Activated CD4-positive, alpha-beta T cell treated with anti-CD3 and anti-CD28 coated beads, Interleukin-2, amount 10 ng/mL, durations not matched to agents 24 days and 14 days (primary cell): ENCODE data around the gene SLC32A1. TPM values are rescaled to one million over a fixed set of nuclear protein-coding genes. Genes with fewer than 3 reads are reported as not detected.

Experiments
- DNase-seq: peaks from one replicate; pipeline ENCODE4 v3.0.0; 2022
- H3K27ac Mint-ChIP-seq: one replicate; pipeline ENCODE4 v1.8.0; 2022; ENCODE audit warnings: mild to moderate bottlenecking, mixed read lengths
- H3K27me3 Mint-ChIP-seq: one replicate; pipeline ENCODE4 v1.8.0; 2022; ENCODE audit warnings: mixed read lengths
- H3K36me3 Mint-ChIP-seq: one replicate; pipeline ENCODE4 v1.8.0; 2022; ENCODE audit warnings: low read depth, mild to moderate bottlenecking, mixed read lengths
- H3K4me1 Mint-ChIP-seq: one replicate; pipeline ENCODE4 v1.8.0; 2021; ENCODE audit warnings: mixed read lengths
- H3K4me3 Mint-ChIP-seq: one replicate; pipeline ENCODE4 v1.8.0; 2022; ENCODE audit warnings: mild to moderate bottlenecking, moderate library complexity, mixed read lengths
- H3K9me3 Mint-ChIP-seq: one replicate; pipeline ENCODE4 v1.8.0; 2021; ENCODE audit warnings: mixed read lengths
- intact Hi-C: fragments of 100-400 bp; cut with micrococcal nuclease; formaldehyde crosslinking; loops from one replicate; pipeline ENCODE4 v1.15.1; 2023
- total RNA-seq: library from RNA; stranded (reverse); gene quantifications from 2 replicates; pipeline ENCODE4 v1.2.3, GENCODE V29; 2022

The SLC32A1 gene
- total RNA-seq, 1 donor from 2014 or later, result not detected

- peaks cover 38% of the 10 kb centered on the region for H3K36me3 Mint-ChIP-seq
- no peak overlapping the region for H3K4me3 Mint-ChIP-seq
- no peaks in the 10 kb centered on the region for H3K9me3 Mint-ChIP-seq
- peaks cover 3% of the 10 kb centered on the region for H3K27me3 Mint-ChIP-seq
- peaks cover 26% of the 10 kb centered on the region for H3K4me1 Mint-ChIP-seq
- no peak overlapping the region for H3K27ac Mint-ChIP-seq
- peak; percentile 79 for DNase-seq
- intact Hi-C loops, result loop anchor here (1.0 kb wide), 1 partner anchor 105 kb away; no protein-coding TSS in a partner anchor
These were observed 27.2 kb downstream of the SLC32A1 start for GRCh38 chr20:38751360-38751976.

GRCh38 chr20:38752029-38752428, 27.7 kb downstream of the SLC32A1 start:
- intact Hi-C loops, result no loop called here
- Mint-ChIP-seq H3K4me3 (no peak overlapping the region), H3K36me3 (peaks cover 39% of the 10 kb centered on the region), H3K9me3 (no peaks in the 10 kb centered on the region), H3K27ac (no peak overlapping the region), H3K4me1 (peaks cover 26% of the 10 kb centered on the region), H3K27me3 (peaks cover 3% of the 10 kb centered on the region)
- no peak for DNase-seq

GRCh38 chr20:38754924-38755323, 30.6 kb downstream of the SLC32A1 start:
- Mint-ChIP-seq H3K9me3 (no peaks in the 10 kb centered on the region), H3K36me3 (peaks cover 52% of the 10 kb centered on the region), H3K4me1 (peaks cover 13% of the 10 kb centered on the region), H3K27me3 (no peaks in the 10 kb centered on the region), H3K4me3 (no peak overlapping the region), H3K27ac (no peak overlapping the region)
- intact Hi-C loops, result no loop called here
- DNase-seq, result no peak

GRCh38 chr20:38755324-38755910, 31.1 kb downstream of the SLC32A1 start:
- H3K36me3 Mint-ChIP-seq, result peaks cover 53% of the 10 kb centered on the region
- DNase-seq, result no peak
- H3K9me3 Mint-ChIP-seq, result no peaks in the 10 kb centered on the region
- intact Hi-C loops, result no loop called here
- peaks cover 9% of the 10 kb centered on the region for H3K4me1 Mint-ChIP-seq
- H3K27me3 Mint-ChIP-seq, result no peaks in the 10 kb centered on the region
- no peak overlapping the region for H3K27ac Mint-ChIP-seq
- no peak overlapping the region for H3K4me3 Mint-ChIP-seq

GRCh38 chr20:38757145-38757775, 33.0 kb downstream of the SLC32A1 start:
- no peak overlapping the region for H3K27ac Mint-ChIP-seq
- H3K4me1 Mint-ChIP-seq, result peaks cover 7% of the 10 kb centered on the region
- H3K36me3 Mint-ChIP-seq, result peaks cover 63% of the 10 kb centered on the region
- intact Hi-C loops, result no loop called here
- no peak for DNase-seq
- H3K27me3 Mint-ChIP-seq, result no peaks in the 10 kb centered on the region
- no peaks in the 10 kb centered on the region for H3K9me3 Mint-ChIP-seq
- H3K4me3 Mint-ChIP-seq, result no peak overlapping the region

GRCh38 chr20:38759106-38759505, 34.8 kb downstream of the SLC32A1 start:
- H3K36me3 Mint-ChIP-seq, result peaks cover 68% of the 10 kb centered on the region
- no peak overlapping the region for H3K27ac Mint-ChIP-seq
- peaks cover 18% of the 10 kb centered on the region for H3K4me1 Mint-ChIP-seq

GRCh38 chr20:38760978-38761377, 36.7 kb downstream of the SLC32A1 start:
- no peak for DNase-seq
- H3K36me3 Mint-ChIP-seq, result peaks cover 66% of the 10 kb centered on the region
- no peaks in the 10 kb centered on the region for H3K27me3 Mint-ChIP-seq
- H3K4me3 Mint-ChIP-seq, result no peak overlapping the region
- intact Hi-C loops, result no loop called here
- H3K27ac Mint-ChIP-seq, result no peak overlapping the region
- H3K9me3 Mint-ChIP-seq, result no peaks in the 10 kb centered on the region
- peaks cover 24% of the 10 kb centered on the region for H3K4me1 Mint-ChIP-seq

More at GRCh38 chr20:38759106-38759505, 34.8 kb downstream of the SLC32A1 start:
- intact Hi-C loops, result no loop called here
- no peak for DNase-seq
- H3K4me3 Mint-ChIP-seq, result no peak overlapping the region
- no peaks in the 10 kb centered on the region for H3K9me3 Mint-ChIP-seq
- H3K27me3 Mint-ChIP-seq, result no peaks in the 10 kb centered on the region

- Mint-ChIP-seq H3K36me3 (peaks cover 69% of the 10 kb centered on the region), H3K9me3 (no peaks in the 10 kb centered on the region), H3K27me3 (no peaks in the 10 kb centered on the region), H3K4me3 (no peak overlapping the region), H3K4me1 (peaks cover 24% of the 10 kb centered on the region), H3K27ac (no peak overlapping the region)
- DNase-seq, result no peak
- intact Hi-C loops, result no loop called here
These were observed 37.9 kb downstream of the SLC32A1 start for GRCh38 chr20:38762174-38762573.

GRCh38 chr20:38763616-38764015, 39.3 kb downstream of the SLC32A1 start:
- Mint-ChIP-seq H3K4me3 (no peak overlapping the region), H3K9me3 (no peaks in the 10 kb centered on the region), H3K27ac (peak overlapping the region; percentile 39), H3K36me3 (peaks cover 71% of the 10 kb centered on the region), H3K27me3 (no peaks in the 10 kb centered on the region), H3K4me1 (peaks cover 24% of the 10 kb centered on the region)
- DNase-seq, result no peak
- intact Hi-C loops, result loop anchor here (1.0 kb wide), 1 partner anchor 131 kb away; no protein-coding TSS in a partner anchor

GRCh38 chr20:38764567-38765318, 40.5 kb downstream of the SLC32A1 start:
- H3K27me3 Mint-ChIP-seq, result no peaks in the 10 kb centered on the region
- H3K27ac Mint-ChIP-seq, result no peak overlapping the region
- intact Hi-C loops, result no loop called here

GRCh38 chr20:38766071-38766470, 41.8 kb downstream of the SLC32A1 start:
- no peaks in the 10 kb centered on the region for H3K27me3 Mint-ChIP-seq
- H3K27ac Mint-ChIP-seq, result no peak overlapping the region
- H3K9me3 Mint-ChIP-seq, result no peaks in the 10 kb centered on the region
- H3K4me3 Mint-ChIP-seq, result no peak overlapping the region
- peaks cover 64% of the 10 kb centered on the region for H3K36me3 Mint-ChIP-seq
- H3K4me1 Mint-ChIP-seq, result peaks cover 24% of the 10 kb centered on the region
- intact Hi-C loops, result no loop called here
- DNase-seq, result no peak

More at GRCh38 chr20:38764567-38765318, 40.5 kb downstream of the SLC32A1 start:
- Mint-ChIP-seq H3K4me1 (peaks cover 24% of the 10 kb centered on the region), H3K4me3 (no peak overlapping the region), H3K9me3 (no peaks in the 10 kb centered on the region), H3K36me3 (peaks cover 73% of the 10 kb centered on the region)
- DNase-seq, result peak; percentile 73

- Mint-ChIP-seq H3K27ac (no peak overlapping the region), H3K9me3 (peaks cover 7% of the 10 kb centered on the region), H3K4me3 (no peak overlapping the region), H3K4me1 (peaks cover 5% of the 10 kb centered on the region), H3K36me3 (peaks cover 65% of the 10 kb centered on the region), H3K27me3 (no peaks in the 10 kb centered on the region)
- intact Hi-C loops, result no loop called here
- DNase-seq, result no peak
These were observed 45.4 kb downstream of the SLC32A1 start for GRCh38 chr20:38769376-38770295.

- H3K27ac Mint-ChIP-seq, result no peak overlapping the region
- DNase-seq, result no peak
- H3K9me3 Mint-ChIP-seq, result peaks cover 7% of the 10 kb centered on the region
- no peak overlapping the region for H3K4me3 Mint-ChIP-seq
- H3K36me3 Mint-ChIP-seq, result peaks cover 69% of the 10 kb centered on the region
- no peaks in the 10 kb centered on the region for H3K27me3 Mint-ChIP-seq
- intact Hi-C loops, result no loop called here
- no peaks in the 10 kb centered on the region for H3K4me1 Mint-ChIP-seq
These were observed 46.3 kb downstream of the SLC32A1 start for GRCh38 chr20:38770546-38770945.
